HG03045 (cell line): ENCODE measurements around the gene VPS36.
"Not testable (repeated sequence)": the region's sequence is repeated elsewhere in the genome, so short reads cannot be mapped to it uniquely, and the experiment has no call there.

Experiments
- ATAC-seq: cut with Tn5 transposase; IDR thresholded peaks from one replicate; pipeline ENCODE4 v1.9.1; 2021; ENCODE audit warnings: mild to moderate bottlenecking, moderate library complexity; ENCODE audit not compliant: unreplicated experiment

Gene VPS36

DNA sequence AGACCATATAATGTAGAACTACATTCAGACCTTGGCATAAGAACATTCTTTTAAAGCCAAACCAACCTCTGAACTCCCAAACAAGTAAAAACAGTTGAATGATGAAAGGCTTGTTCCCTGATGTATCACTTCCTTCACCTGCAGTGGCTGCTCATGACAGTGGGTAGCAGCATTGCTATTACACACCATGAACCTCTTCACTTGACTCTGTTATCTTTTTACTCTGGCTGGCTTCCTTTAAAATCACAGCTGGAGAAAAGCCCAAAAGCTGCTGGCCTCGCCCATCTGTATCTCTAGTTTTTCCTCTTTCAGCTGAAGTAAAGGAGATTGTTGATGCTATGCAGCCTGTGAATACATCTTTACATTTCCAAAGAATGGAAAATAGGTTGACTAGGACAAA is 67.1 kb downstream of the VPS36 start:
- ATAC-seq = no peak

DNA sequence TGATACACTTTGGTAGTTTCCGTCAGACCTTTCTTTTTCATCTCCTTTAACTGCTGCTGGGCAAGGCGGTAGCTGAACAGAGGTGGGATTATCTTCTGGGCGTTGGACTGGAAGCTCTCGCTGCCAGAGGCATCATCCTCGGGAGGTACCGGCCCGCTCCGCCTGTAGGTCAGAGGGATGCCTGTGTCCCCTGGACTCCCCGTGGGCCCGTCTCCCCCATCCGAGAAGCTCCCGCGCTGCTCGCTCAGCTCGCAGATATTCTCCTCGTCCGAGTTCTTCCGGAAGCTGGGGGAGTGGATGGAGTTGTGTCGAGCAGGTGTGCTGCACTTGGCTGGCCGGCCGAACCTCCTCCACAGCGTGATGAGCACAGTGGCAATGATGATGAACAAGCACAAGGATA is 72.1 kb downstream of the VPS36 start:
- ATAC-seq = no peak

DNA sequence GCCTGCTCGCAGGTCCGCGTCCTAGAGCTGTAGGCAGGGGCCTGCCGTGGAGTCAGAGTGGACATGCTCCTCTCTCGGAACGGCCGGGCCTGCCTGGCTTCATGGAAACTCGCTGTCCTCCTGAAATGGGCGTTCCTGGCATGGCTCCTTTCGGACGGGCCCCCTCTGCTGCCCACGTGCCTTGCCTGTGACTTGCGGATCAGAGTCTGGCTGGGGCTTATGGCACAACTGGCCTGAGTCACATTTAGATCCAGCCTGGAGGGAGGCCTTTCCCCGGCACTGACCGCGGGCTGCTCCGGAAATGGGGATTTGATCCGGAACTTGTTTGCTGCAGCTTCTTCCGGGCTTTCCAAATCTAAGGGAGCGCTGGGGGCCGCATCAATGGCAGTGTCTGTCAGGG is 72.5 kb downstream of the VPS36 start:
- no peak for ATAC-seq

DNA sequence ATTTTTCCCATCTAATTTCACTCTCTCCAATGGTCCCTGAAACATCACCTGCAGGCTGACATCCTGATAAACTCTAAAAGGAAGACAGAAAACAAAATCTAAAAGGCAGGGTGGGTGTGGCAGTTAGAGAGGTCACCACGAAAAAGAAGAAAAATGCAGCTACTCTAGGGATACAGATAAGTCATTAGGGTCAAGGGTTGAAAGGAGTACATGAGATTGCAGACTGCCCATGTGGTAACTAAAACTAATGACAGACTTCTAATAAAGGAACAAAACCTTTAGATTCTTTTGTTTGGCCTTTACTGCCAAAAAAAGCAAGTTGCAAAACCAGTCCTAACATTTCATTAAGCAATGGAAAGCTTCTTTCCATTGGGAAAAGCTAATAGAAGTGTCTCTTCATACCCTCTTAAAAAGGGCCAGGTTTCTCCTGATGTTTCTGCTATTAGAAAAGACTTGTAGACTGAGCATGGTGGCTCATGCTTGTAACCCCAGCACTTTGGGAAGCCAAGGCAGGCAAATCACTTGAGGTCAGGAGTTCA is 75.5 kb downstream of the VPS36 start:
- ATAC-seq = no peak

DNA sequence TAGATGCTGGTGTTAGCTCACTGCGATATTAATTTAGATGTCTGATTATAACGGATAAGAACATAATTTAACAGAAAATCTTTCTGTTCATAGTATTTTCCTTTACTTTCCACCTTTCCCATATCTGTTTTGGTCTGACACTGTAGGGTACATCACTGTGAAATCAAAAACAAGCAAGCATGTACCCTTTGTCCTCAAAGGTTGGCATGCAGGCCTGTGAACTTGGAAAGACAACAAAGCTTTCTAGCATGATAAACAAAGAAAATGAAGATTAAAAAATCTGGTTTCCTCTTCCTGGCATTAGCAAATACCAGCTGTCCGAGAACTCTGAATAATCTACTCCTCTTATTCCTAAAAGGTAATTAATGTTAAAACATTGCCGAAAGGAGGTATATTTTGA is 76.0 kb downstream of the VPS36 start:
- no peak for ATAC-seq

DNA sequence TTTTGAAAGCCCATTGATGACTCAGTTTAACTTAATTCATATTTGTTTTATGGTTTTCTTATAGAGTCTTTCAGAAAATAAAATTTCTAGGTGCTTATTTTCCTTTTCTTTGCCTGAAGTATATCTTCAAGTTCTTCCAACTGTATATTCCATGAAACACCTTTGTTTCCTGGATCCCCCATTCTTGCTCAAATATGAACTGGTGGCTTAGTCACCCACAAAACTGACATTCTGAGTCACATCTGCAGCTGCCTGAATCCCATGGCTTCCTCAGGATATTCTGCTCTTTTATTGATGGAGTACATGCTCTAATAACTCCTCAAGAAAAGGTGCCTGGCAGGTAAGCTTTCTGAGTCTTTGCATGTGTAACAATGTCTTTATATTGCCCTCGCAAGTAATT is 77.2 kb downstream of the VPS36 start:
- not testable (repeated sequence) for ATAC-seq

DNA sequence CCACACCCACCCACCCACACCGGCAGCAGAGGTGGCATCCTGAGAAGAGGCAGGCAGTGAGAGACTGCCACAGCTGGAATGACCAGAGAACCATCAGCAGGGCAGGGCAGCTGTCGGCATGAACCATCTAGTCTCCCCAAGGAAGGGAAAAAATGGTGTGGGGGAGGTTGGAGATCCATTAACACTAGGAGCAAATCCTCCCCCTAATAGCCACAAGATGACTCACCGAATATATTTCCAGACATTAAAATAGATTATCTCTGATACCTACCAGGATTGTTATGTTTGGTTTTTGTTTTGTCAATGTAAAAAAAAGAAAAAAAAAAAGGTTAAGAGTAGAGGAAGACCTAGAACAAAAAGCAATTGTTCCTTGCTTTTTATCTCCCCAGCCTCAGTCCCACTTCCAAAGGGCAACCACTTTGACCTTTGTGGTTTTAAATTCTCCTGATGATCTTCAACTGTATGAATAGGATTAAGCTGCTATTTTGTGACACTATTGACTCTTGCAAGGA is 78.6 kb downstream of the VPS36 start:
- no peak for ATAC-seq

DNA sequence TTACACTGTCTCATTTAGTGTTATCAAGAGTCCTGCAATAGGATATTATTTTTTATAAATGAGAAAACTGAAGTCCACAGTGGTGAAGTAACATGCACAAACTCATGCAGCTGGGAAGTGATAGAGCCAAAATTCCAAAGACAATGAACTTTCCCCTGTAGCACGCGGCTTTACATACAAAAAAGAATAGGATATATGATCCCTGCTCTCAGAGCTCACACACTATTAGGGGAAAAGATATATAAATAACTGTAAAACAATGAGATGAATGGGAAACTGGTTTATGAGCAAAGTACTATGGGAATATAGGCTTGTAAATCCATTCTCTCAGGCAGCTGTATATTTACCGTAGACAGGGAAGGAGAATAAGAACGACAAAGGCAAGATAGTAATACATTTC is 84.1 kb downstream of the VPS36 start:
- no peak for ATAC-seq
